ENCODE measurements around the gene IFT22.
"Not testable (repeated sequence)": the region's sequence is repeated elsewhere in the genome, so short reads cannot be mapped to it uniquely, and the experiment has no call there.

Gene IFT22

GRCh38 chr7:101278461-101279292, 42.9 kb downstream of the IFT22 start:
- DNase-seq (ENCODE audit: low read depth in 2 of 2) = no peak

DNA sequence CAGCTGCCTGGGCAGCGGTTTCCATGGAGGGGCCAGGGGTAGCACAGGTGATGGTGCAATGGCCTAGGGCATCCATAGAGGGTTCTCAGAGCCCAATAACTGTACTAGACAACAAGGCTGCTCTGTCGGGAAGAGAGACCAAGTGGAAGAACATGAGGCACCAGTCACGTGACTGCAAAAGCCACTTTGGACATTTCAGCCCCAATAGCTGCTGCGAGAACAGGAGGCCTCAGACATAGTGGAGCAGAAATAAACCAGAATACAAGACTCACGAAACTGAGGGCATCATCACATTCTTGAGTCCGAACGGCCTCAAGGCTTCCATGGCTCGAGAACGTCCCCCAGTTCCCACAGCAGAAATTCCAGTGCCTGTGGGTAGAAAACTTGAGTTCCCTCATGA, 44.5 kb downstream of the IFT22 start:
- no peak for DNase-seq (ENCODE audit: low read depth in 2 of 2)

DNA sequence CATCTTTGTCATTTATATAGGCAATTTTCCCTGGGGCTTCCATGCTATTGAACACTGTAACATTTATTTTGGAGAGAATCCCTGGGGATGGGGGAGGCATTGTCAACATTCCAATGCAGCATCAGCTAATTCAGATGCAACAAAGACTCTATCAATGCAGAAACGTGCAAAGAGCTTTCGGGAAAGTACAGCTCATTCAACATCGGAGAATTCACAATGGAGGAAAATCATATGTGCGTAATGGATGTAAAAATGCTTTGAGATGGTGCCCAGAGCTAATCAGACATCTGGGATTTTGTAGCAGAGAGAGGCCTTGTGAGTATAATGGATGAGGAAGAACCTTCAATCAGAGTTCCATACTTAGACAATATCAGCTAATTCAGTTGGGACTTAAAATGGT, 48.4 kb downstream of the IFT22 start:
- DNase-seq (ENCODE audit: low read depth in 2 of 2) = no peak

DNA sequence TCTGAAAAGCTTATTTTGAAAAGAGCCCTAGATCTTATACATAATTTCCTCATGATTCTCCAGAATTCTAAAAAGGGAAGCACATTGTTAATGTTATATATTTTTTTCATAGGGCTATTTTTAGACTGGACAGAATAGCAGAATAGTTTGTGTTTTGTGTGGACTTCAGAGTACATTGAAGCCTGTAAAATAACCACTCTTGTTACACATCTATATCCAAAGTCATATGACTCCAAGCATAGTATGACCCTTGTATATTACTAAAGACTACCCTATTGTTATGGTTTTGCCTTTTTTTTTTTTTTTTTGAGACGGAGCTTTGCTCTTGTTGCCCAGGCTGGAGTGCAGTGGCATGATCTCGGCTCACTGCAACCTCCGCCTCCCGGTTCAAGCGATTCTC, 50.6 kb downstream of the IFT22 start:
- no peak for DNase-seq (ENCODE audit: low read depth in 2 of 2)

GRCh38 chr7:101269664-101270063, 51.9 kb downstream of the IFT22 start:
- DNase-seq (ENCODE audit: low read depth in 2 of 2) = no peak

- DNase-seq (ENCODE audit: low read depth in 2 of 2) = no peak
These were observed 55.7 kb downstream of the IFT22 start for GRCh38 chr7:101265622-101266516.

DNA sequence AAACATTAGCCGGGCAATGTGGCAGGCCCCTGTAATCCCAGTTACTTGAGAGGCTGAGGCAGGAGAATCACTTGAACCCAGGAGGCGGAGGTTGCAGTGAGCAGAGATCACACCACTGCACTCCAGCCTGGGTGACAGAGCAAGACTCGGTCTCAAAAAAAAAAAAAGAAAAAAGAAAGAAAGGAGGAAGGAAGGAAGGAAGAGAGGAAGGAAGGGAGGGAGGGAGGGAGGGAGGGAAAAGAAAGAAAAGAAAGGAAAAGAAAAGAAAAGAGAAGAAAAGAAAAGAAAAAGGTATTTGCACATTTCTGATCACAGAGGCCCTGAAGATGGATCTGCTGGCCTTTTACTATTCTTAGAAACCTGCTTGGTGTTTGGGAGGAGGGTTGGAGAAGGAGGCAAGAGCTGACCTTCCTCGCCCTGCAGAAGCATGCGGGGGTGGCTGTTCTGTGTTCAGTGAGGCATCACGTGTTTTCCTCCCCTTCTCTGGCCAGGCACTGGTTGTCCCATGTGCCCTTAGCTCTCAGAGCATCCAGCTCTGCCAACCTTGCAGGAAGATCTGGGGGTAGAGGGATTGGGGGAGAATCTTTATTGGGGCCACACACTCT, 57.4 kb downstream of the IFT22 start:
- not testable (repeated sequence) for DNase-seq (ENCODE audit: low read depth in 2 of 2)
